ENCODE data around the gene ABCG1.

DNA sequence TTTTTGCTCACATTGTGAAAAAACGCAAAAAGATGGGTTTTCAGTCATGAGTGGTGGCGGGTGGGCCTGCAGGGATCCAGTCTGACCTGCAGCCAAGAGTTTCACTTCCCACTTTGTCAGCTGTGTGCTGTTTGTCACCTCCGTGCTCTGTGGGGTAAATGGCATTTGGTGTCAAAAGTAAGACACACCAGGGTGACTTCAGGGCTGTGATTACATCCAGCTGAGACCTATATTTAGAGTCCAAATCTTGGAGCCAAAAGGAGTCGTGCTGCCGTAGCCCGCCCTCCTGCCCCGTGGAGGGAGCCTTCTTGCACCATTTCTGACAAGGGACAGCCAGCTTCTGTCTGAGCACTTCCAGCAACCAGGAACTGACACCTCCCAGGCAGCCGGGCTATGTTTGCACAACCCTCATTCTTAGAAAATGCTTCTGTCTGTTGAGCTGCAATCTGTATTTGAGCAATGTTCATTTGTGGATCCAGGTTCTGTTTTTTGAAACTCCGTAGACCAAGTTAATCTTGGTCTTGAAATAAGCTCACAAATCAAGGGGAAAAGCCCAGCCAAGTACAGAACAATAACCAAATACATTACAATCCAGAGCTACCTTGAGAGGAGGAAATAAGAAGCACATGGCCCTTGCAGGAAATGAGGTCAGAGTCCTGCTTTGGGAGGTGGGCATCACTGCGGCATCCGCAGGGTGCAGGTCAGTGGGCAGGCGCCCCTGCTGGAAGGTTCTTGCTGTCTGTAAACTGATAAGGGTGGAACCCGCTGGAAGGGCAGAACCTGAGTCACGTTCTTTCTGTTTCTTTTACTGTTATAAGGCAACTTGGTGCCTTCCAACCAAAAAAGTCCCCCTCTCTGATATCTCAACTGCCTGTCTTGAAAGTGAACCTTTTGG is 14.4 kb downstream of the ABCG1 start:
- 0 out of 2 replicates have a peak, but pooled peaks have one; percentile 1 for TF ChIP-seq CTCF (conservative IDR thresholded peaks at IDR 0.05; ENCODE audit: low read depth, low read length)
- TF ChIP-seq USF2 (IDR thresholded peaks at IDR 0.05; ENCODE audit: low read depth, low read length), result no peak
- no peak for TF ChIP-seq RAD21 (IDR thresholded peaks at IDR 0.05; ENCODE audit: low read length)
- TF ChIP-seq CHD1 (IDR thresholded peaks at IDR 0.05; ENCODE audit: low read depth, low read length), result no peak
- 0 out of 2 replicates have a peak, but pooled peaks have one; percentile 9 for TF ChIP-seq CEBPB (IDR thresholded peaks at IDR 0.05; ENCODE audit: low read depth, low read length)
- no peak for TF ChIP-seq POLR2A (IDR thresholded peaks at IDR 0.05; ENCODE audit: low read depth, low read length)
- no peak for TF ChIP-seq RFX5 (IDR thresholded peaks at IDR 0.05; ENCODE audit: low read depth, low read length)
- TF ChIP-seq RCOR1 (IDR thresholded peaks at IDR 0.05; ENCODE audit: insufficient replicate concordance, low read length), result no peak
- no peak for TF ChIP-seq FOS (IDR thresholded peaks at IDR 0.05; ENCODE audit: low read depth, low read length)
- no peak for TF ChIP-seq BHLHE40 (IDR thresholded peaks at IDR 0.05; ENCODE audit: low read depth, low read length)
